RWPE2 (cell line): ENCODE data around the gene CCDC50.

Source experiments
- ATAC-seq: fragments of 200-7000 bp; cut with Tn5 transposase; 3 replicates; pipeline ENCODE4 v1.9.1; 2021; ENCODE audit warnings: low read depth
- DNase-seq: peaks from one replicate; pipeline ENCODE4 v3.0.0-alpha.2; 2020; ENCODE audit warnings: low spot score
- H3K27ac ChIP-seq: fragments of 450-650 bp; 2 replicates; pipeline ENCODE4 v1.5.1; 2017; ENCODE audit warnings: mild to moderate bottlenecking; ENCODE audit not compliant: poor library complexity, severe bottlenecking
- H3K27me3 ChIP-seq: fragments of 250-450 bp; sonication (Bioruptor Pico); 2 replicates; pipeline ENCODE4 v1.5.1; 2021; ENCODE audit warnings: mild to moderate bottlenecking, moderate library complexity; ENCODE audit not compliant: insufficient read depth, poor library complexity, severe bottlenecking
- H3K36me3 ChIP-seq: fragments of 250-450 bp; sonication (Bioruptor Pico); 2 replicates; pipeline ENCODE4 v1.5.1; 2020; ENCODE audit warnings: low read depth, mild to moderate bottlenecking, moderate library complexity
- H3K4me1 ChIP-seq: fragments of 250-450 bp; sonication (Bioruptor Pico); 2 replicates; pipeline ENCODE4 v1.5.1; 2021; ENCODE audit warnings: mild to moderate bottlenecking, moderate library complexity; ENCODE audit not compliant: insufficient read depth, poor library complexity, severe bottlenecking
- H3K4me3 ChIP-seq: fragments of 250-450 bp; sonication (Bioruptor Pico); 2 replicates; pipeline ENCODE4 v1.5.1; 2021; ENCODE audit warnings: mild to moderate bottlenecking, moderate library complexity; ENCODE audit not compliant: severe bottlenecking
- H3K9me3 ChIP-seq: fragments of 250-450 bp; sonication (Bioruptor Pico); 2 replicates; pipeline ENCODE4 v1.5.1; 2021; ENCODE audit warnings: mild to moderate bottlenecking, moderate library complexity; ENCODE audit not compliant: severe bottlenecking
- CTCF ChIP-seq: fragments of 450-650 bp; IDR thresholded peaks from one replicate; pipeline ENCODE4 v1.5.1; 2017; ENCODE audit warnings: mild to moderate bottlenecking, moderate library complexity; ENCODE audit not compliant: poor library complexity, severe bottlenecking

The CCDC50 gene

GRCh38 chr3:191385101-191385500, 55.9 kb downstream of the CCDC50 start:
- Histone ChIP-seq H3K27ac (no peak overlapping the region), H3K9me3 (no peaks in the 10 kb centered on the region), H3K36me3 (peaks cover 58% of the 10 kb centered on the region), H3K4me1 (no peaks in the 10 kb centered on the region), H3K4me3 (no peak overlapping the region), H3K27me3 (no peaks in the 10 kb centered on the region)
- DNase-seq (no peak), ATAC-seq (no peak)
- TF ChIP-seq CTCF, result no peak

GRCh38 chr3:191387441-191388077, 58.4 kb downstream of the CCDC50 start:
- Histone ChIP-seq H3K27ac (no peak overlapping the region), H3K27me3 (no peaks in the 10 kb centered on the region), H3K4me1 (no peaks in the 10 kb centered on the region), H3K4me3 (no peak overlapping the region), H3K9me3 (no peaks in the 10 kb centered on the region), H3K36me3 (peaks cover 50% of the 10 kb centered on the region)
- ATAC-seq, result no peak
- no peak for TF ChIP-seq CTCF
- DNase-seq, result no peak

GRCh38 chr3:191388823-191389222, 59.6 kb downstream of the CCDC50 start:
- peak; percentile 38 for TF ChIP-seq CTCF
- H3K27me3 ChIP-seq, result no peaks in the 10 kb centered on the region
- DNase-seq, result no peak

GRCh38 chr3:191390580-191390979, 61.4 kb downstream of the CCDC50 start:
- DNase-seq (no peak), ATAC-seq (no peak)
- H3K4me1 ChIP-seq, result no peaks in the 10 kb centered on the region
- H3K4me3 ChIP-seq, result no peak overlapping the region
- H3K27me3 ChIP-seq, result no peaks in the 10 kb centered on the region
- no peak overlapping the region for H3K27ac ChIP-seq
- no peak for TF ChIP-seq CTCF
- H3K36me3 ChIP-seq, result peaks cover 53% of the 10 kb centered on the region
- H3K9me3 ChIP-seq, result no peaks in the 10 kb centered on the region

More at GRCh38 chr3:191388823-191389222, 59.6 kb downstream of the CCDC50 start:
- Histone ChIP-seq H3K4me3 (no peak overlapping the region), H3K27ac (no peak overlapping the region), H3K36me3 (peaks cover 40% of the 10 kb centered on the region), H3K4me1 (no peaks in the 10 kb centered on the region), H3K9me3 (no peaks in the 10 kb centered on the region)
- ATAC-seq, result no peak
